Esophagus squamous epithelium (tissue), 5 donors: Measurements from ENCODE around the gene CZIB. TPM values are rescaled to one million over a fixed set of nuclear protein-coding genes. Genes with fewer than 3 reads are reported as not detected.
"Not testable (repeated sequence)": the region's sequence is repeated elsewhere in the genome, so short reads cannot be mapped to it uniquely, and the experiment has no call there.

Source experiments
- DNase-seq: peaks from one replicate; lab custom pipeline; 2025; lab: John Stamatoyannopoulos, UW
- H3K27ac ChIP-seq, 4 donors: fragments of 200-600 bp; sonication (generic); one replicate each; pipeline ENCODE4 v1.5.1; 2016 to 2019; ENCODE audit warnings: mild to moderate bottlenecking in 1 of 4
- H3K27me3 ChIP-seq, 4 donors: fragments of 200-600 bp; sonication (generic); 1 replicate in 3 of 4; 2 replicates in 1 of 4; pipeline versions ENCODE4 v1.5.1 to v1.6.0; 2017 to 2021; ENCODE audit warnings: antibody characterized with exemption in 1 of 4
- H3K36me3 ChIP-seq, 3 donors: fragments of 200-600 bp; sonication (generic); one replicate each; pipeline ENCODE4 v1.5.1; 2016 to 2019
- H3K4me1 ChIP-seq, 3 donors: fragments of 200-600 bp; sonication (generic); one replicate each; pipeline ENCODE4 v1.5.1; 2017 to 2019
- H3K4me3 ChIP-seq, 4 donors: fragments of 200-600 bp; sonication (generic); 1 replicate in 3 of 4; 2 replicates in 1 of 4; pipeline ENCODE4 v1.5.1; 2016 to 2019; ENCODE audit warnings: mild to moderate bottlenecking in 2 of 4, moderate library complexity in 1 of 4
- H3K9me3 ChIP-seq, 3 donors: fragments of 200-600 bp; sonication (generic); one replicate each; pipeline ENCODE4 v1.5.1; 2016 to 2019
- POLR2A ChIP-seq, 4 donors: fragments of 450-650 bp; IDR thresholded peaks; one replicate each; pipeline ENCODE4 v1.6.1; 2017; ENCODE audit warnings: antibody characterized with exemption in 4 of 4, mild to moderate bottlenecking in 4 of 4, moderate library complexity in 3 of 4
- WGBS, 2 donors: methylation state at CpG; one replicate each; pipeline ENCODE4 v1.1.5; 2018; 5-methylcytosine and 5-hydroxymethylcytosine counted together
- intact Hi-C: fragments of 100-400 bp; cut with DNase I; formaldehyde crosslinking; loops from one replicate; pipeline ENCODE4 v1.15.0; 2022
- total RNA-seq, 4 donors: library from RNA; depleted of rRNA; stranded (reverse); fragments of >200 nt; gene quantifications; one replicate each; pipeline ENCODE4 v1.1.0, GENCODE V29; 2016
- TF ChIP-seq, protein P1 (sequence below), 6 experiments: fragments of 450-650 bp in 4 of 6; fragments of 200-600 bp in 2 of 6; sonication (generic) in 2 of 6; IDR thresholded peaks; one replicate each; pipeline ENCODE4 v1.5.1; 2016 to 2019; ENCODE audit warnings: antibody characterized with exemption in 6 of 6, mild to moderate bottlenecking in 4 of 6, moderate library complexity in 4 of 6
- donor health status: DM: yes; HTN: yes; CAD: no.

The CZIB gene
- total RNA-seq, 4 donors from 2014 or later, result 18.7 to 42.9 (median 26.0) TPM

GRCh38 chr1:53185955-53186297, 34.5 kb downstream of the CZIB start:
- not testable (repeated sequence) for H3K4me3 ChIP-seq, H3K27ac ChIP-seq, DNase-seq, H3K36me3 ChIP-seq, H3K27me3 ChIP-seq, H3K9me3 ChIP-seq, H3K4me1 ChIP-seq
- TF ChIP-seq, protein P1, sequence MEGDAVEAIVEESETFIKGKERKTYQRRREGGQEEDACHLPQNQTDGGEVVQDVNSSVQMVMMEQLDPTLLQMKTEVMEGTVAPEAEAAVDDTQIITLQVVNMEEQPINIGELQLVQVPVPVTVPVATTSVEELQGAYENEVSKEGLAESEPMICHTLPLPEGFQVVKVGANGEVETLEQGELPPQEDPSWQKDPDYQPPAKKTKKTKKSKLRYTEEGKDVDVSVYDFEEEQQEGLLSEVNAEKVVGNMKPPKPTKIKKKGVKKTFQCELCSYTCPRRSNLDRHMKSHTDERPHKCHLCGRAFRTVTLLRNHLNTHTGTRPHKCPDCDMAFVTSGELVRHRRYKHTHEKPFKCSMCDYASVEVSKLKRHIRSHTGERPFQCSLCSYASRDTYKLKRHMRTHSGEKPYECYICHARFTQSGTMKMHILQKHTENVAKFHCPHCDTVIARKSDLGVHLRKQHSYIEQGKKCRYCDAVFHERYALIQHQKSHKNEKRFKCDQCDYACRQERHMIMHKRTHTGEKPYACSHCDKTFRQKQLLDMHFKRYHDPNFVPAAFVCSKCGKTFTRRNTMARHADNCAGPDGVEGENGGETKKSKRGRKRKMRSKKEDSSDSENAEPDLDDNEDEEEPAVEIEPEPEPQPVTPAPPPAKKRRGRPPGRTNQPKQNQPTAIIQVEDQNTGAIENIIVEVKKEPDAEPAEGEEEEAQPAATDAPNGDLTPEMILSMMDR (IDR thresholded peaks at IDR 0.05), result peak in 1 of 6 experiments; percentile 11
- WGBS, 2 donors, result 54 to 63% methylated on average over 2 of the region's 2 CpGs
- intact Hi-C loops, result loop anchor here (10.0 kb wide), 2 partner anchors 281 to 481 kb away; no protein-coding TSS in a partner anchor

DNA sequence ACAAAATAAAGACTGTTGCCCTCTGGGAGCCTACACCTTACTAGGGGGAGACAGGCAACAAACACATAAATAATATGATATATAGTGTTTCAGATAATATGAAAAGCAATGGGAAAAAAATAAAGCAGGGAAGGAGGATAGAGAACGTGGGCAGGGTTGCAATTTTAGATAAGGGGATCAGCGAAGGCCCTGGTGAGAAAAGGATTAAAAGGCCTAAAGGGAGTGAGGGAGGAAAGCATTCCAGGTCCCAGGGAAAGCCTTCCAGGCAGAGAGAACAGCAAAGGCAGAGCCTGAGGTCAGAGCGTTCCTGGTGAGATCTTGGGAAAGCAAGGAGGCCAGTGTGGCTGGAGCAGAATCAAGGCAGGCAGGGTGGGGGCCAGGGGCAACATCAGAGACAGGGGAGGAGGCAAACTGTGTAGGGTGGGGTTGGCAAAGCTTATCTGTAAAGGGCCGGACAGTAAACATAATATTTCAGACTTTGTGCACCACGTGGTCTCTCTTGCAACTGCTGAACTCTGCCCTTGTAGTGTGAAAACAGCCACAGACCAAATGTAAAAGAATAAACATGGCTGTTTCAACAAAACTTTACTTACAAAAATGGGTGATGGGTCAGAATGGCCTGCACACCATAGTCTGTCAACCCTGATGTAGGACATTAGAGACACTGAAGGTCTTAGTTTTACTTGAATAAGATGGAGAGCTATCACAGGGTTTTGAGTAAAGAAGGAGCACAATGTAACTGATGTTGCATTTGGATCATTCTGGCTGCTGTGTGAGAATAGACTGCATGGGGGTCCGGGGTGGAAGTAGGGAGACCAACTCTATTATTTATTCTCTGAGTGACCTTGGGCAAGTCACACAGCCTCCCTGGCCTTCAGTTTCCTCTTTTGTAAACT, 37.1 kb downstream of the CZIB start:
- Histone ChIP-seq H3K9me3 (no peaks in the 10 kb centered on the region), H3K27me3 (peaks cover 0 to 4% (median 0%) of the 10 kb centered on the region in 4 donors), H3K4me1 (peaks cover 0 to 10% (median 10%) of the 10 kb centered on the region in 3 donors), H3K36me3 (no peaks in the 10 kb centered on the region), H3K4me3 (no peak overlapping the region), H3K27ac (peak overlapping the region in 3 of 4 donors; percentile 8 to 79 (median 35))
- no peak for TF ChIP-seq POLR2A (IDR thresholded peaks at IDR 0.05)
- TF ChIP-seq, protein P1 (IDR thresholded peaks at IDR 0.05), result no peak
- no peak for DNase-seq
- 66 to 69% methylated on average over 6 of the region's 6 CpGs for WGBS, 2 donors
- intact Hi-C loops, result loop anchor here (10.0 kb wide), 2 partner anchors 279 to 479 kb away; no protein-coding TSS in a partner anchor

GRCh38 chr1:53182716-53183094, 37.7 kb downstream of the CZIB start:
- WGBS, 2 donors, result 59 to 70% methylated on average over 3 of the region's 3 CpGs
- no peak for DNase-seq
- Histone ChIP-seq H3K36me3 (no peaks in the 10 kb centered on the region), H3K27ac (peak overlapping the region in 3 of 4 donors; percentile 8 to 79 (median 35)), H3K4me3 (no peak overlapping the region), H3K9me3 (no peaks in the 10 kb centered on the region), H3K4me1 (peaks cover 0 to 10% (median 10%) of the 10 kb centered on the region in 3 donors), H3K27me3 (peaks cover 0 to 4% (median 0%) of the 10 kb centered on the region in 4 donors)
- no peak for TF ChIP-seq POLR2A (IDR thresholded peaks at IDR 0.05)
- TF ChIP-seq, protein P1 (IDR thresholded peaks at IDR 0.05), result no peak
- intact Hi-C loops, result loop anchor here (10.0 kb wide), 2 partner anchors 278 to 478 kb away; no protein-coding TSS in a partner anchor

DNA sequence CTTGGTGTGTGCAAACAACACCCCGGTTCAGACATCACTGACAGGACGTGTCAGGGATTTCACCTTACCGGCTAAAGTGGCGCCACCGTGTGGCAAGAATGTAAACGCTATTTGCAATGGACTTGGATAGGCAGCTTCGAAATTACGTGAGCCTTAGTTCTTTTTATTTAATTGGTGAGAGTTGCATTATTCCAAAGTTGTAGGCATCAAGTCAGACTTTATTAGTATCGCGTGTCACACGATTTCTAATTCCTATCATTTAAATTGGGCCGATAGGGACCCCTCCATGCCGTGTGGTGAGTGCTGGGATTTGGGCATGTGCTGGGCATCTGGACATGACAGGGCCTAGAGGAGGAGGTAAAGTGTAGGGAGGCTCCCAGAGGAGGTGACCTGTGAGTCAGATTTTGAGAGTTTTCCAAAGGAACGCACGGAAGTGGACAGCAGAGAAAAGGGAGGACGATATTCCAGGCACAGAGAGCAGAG, 38.3 kb downstream of the CZIB start:
- H3K27ac ChIP-seq, result peak overlapping the region in 3 of 4 donors; percentile 8 to 79 (median 35)
- no peak overlapping the region for H3K4me3 ChIP-seq
- no peak for DNase-seq
- peaks cover 0 to 14% (median 10%) of the 10 kb centered on the region in 3 donors for H3K4me1 ChIP-seq
- no peaks in the 10 kb centered on the region for H3K36me3 ChIP-seq
- no peak for TF ChIP-seq POLR2A (IDR thresholded peaks at IDR 0.05)
- TF ChIP-seq, protein P1 (IDR thresholded peaks at IDR 0.05), result peak; percentile 78 to 92 (median 87)
- 16 to 27% methylated on average over 16 of the region's 16 CpGs for WGBS, 2 donors
- peaks cover 0 to 4% (median 0%) of the 10 kb centered on the region in 4 donors for H3K27me3 ChIP-seq
- H3K9me3 ChIP-seq, result no peaks in the 10 kb centered on the region
- intact Hi-C loops, result loop anchor here (10.0 kb wide), 2 partner anchors 277 to 477 kb away; no protein-coding TSS in a partner anchor

DNA sequence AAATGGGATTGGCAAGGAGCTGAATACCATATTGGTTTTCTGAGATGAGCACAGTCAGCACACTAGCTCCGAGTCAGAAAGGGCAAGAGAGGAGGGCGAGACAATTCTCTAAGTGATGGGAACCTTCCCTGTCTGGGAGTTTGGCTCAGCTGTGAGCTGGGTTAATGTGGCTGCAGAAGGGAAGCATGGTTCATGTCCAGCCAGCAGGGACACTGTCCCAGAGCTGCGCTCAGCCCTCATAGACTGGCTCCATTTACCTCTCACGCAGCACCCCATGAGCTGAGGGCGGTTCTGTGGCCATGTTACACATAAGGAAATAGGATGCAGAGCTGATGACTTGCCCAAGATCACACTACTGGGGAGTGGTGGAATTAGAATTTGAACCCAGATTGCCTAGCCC, 39.5 kb downstream of the CZIB start:
- Histone ChIP-seq H3K36me3 (no peaks in the 10 kb centered on the region), H3K27ac (no peak overlapping the region), H3K9me3 (no peaks in the 10 kb centered on the region), H3K27me3 (no peaks in the 10 kb centered on the region), H3K4me1 (peaks cover 0 to 25% (median 10%) of the 10 kb centered on the region in 3 donors), H3K4me3 (no peak overlapping the region)
- DNase-seq, result no peak
- intact Hi-C loops, result loop anchor here (10.0 kb wide), 2 partner anchors 276 to 476 kb away; no protein-coding TSS in a partner anchor
- WGBS, 2 donors, result 86% methylated on average over 2 of the region's 5 CpGs; no CpG with 5 or more reads in 1 of the 2 donors
- TF ChIP-seq POLR2A (IDR thresholded peaks at IDR 0.05), result no peak
- TF ChIP-seq, protein P1 (IDR thresholded peaks at IDR 0.05), result no peak
